K562 (cell line): ENCODE results near the gene KLF13. TPM values are rescaled to one million over a fixed set of nuclear protein-coding genes. Genes with fewer than 3 reads are reported as not detected.
A peak's percentile ranks its signal among the peaks of the same experiment; 100 is the strongest.

Experiments
- ATAC-seq: fragments of 200-7000 bp; cut with Tn5 transposase; 3 replicates; pipeline ENCODE4 v1.9.1; 2020; ENCODE audit warnings: moderate library complexity
- BruUV-seq: library from RNA; stranded (reverse); fragments of 400-500 nt; replicated peaks from 2 replicates; lab custom pipeline; 2021; lab: Mats Ljungman, UMichigan
- CTCF ChIA-PET: fragments of 300-600 bp; formaldehyde crosslinking; extraction: SDS; loops from one replicate; lab custom pipeline; 2021; ENCODE audit warnings: low intra/inter-chr PET ratio; lab: Yijun Ruan, JAX
- POLR2A ChIA-PET: fragments of 300-600, 350-650 bp; sonication (Branson Sonifier 250); formaldehyde crosslinking; extraction: SDS; loops from one replicate; lab custom pipeline; 2021; ENCODE audit warnings: antibody characterized with exemption, inconsistent platforms; lab: Yijun Ruan, JAX
- DNase-seq, 4 experiments: peaks; one replicate each; pipeline versions ENCODE4 v3.0.0 to v3.0.0-alpha.2; 2011 to 2018; ENCODE audit warnings: low spot score in 3 of 4, mixed read lengths in 3 of 4; ENCODE audit errors: extremely low read depth in 1 of 4
- FAIRE-seq: peaks from 2 replicates; lab custom pipeline; 2011; peaks lifted over from hg19 to GRCh38; lab: Jason Lieb, UNC
- H2AFZ ChIP-seq: 2 replicates; pipeline ENCODE4 v1.6.0; 2011; ENCODE audit warnings: low read depth, low read length, control low read depth, inconsistent platforms
- H3K27ac ChIP-seq: fragments of 200-600 bp; 3 replicates; pipeline ENCODE4 v1.8.0; 2011; ENCODE audit warnings: low read depth, mild to moderate bottlenecking, control low read depth, inconsistent platforms, low read length, moderate library complexity, mixed read lengths; ENCODE audit errors: extremely low read depth
- H3K27me3 ChIP-seq, 2 experiments: fragments of 300-600 bp in 1 of 2; 2 replicates in 1 of 2; 3 replicates in 1 of 2; pipeline versions ENCODE4 v1.6.0 to v1.8.0; 2011; ENCODE audit warnings: inconsistent platforms in 2 of 2, low read length in 2 of 2, mild to moderate bottlenecking in 1 of 2, mixed read lengths in 1 of 2, moderate library complexity in 1 of 2; ENCODE audit not compliant: control insufficient read depth in 2 of 2, insufficient read depth in 2 of 2
- H3K36me3 ChIP-seq: fragments of 300-600 bp; 3 replicates; pipeline ENCODE4 v1.8.0; 2011; ENCODE audit warnings: mild to moderate bottlenecking, low read length, inconsistent platforms; ENCODE audit not compliant: control insufficient read depth, insufficient read depth
- H3K4me1 ChIP-seq, 2 experiments: fragments of 200-600 bp in 1 of 2; replicated peaks in 1 of 2; 2 replicates in 1 of 2; 3 replicates in 1 of 2; pipeline versions ENCODE4 v1.5.1 to v1.8.0; 2011; ENCODE audit warnings: inconsistent platforms in 2 of 2, low read length in 2 of 2, mild to moderate bottlenecking in 1 of 2, mixed read lengths in 1 of 2, moderate library complexity in 1 of 2; ENCODE audit not compliant: control insufficient read depth in 2 of 2, insufficient read depth in 2 of 2
- H3K4me2 ChIP-seq: 2 replicates; pipeline ENCODE4 v1.6.1; 2011; ENCODE audit warnings: low read length, control low read depth, inconsistent platforms, mixed read lengths; ENCODE audit not compliant: insufficient read depth
- H3K4me3 ChIP-seq: fragments of 200-600 bp; sonication (generic), shearing (Covaris generic); 2 replicates; pipeline ENCODE4 v1.5.1; 2016; ENCODE audit warnings: control low read depth, inconsistent platforms
- H3K79me2 ChIP-seq: fragments of 200-600 bp; 3 replicates; pipeline ENCODE4 v1.8.0; 2011; ENCODE audit warnings: low read length, inconsistent platforms; ENCODE audit not compliant: control insufficient read depth, insufficient read depth
- H3K9ac ChIP-seq, 2 experiments: 2 replicates each; pipeline versions ENCODE4 v1.6.0 to v1.6.1; 2011; ENCODE audit warnings: low read depth in 2 of 2, low read length in 2 of 2, control low read depth in 1 of 2, inconsistent platforms in 1 of 2, mild to moderate bottlenecking in 1 of 2, mixed read lengths in 1 of 2; ENCODE audit not compliant: insufficient read depth in 1 of 2
- H3K9me1 ChIP-seq: one replicate; pipeline ENCODE4 v1.6.0; 2011; ENCODE audit warnings: inconsistent platforms, mild to moderate bottlenecking, low read length, moderate library complexity; ENCODE audit not compliant: control insufficient read depth, insufficient read depth
- H3K9me3 ChIP-seq: replicated peaks from 2 replicates; pipeline ENCODE4 v1.5.1; 2011; ENCODE audit warnings: low read depth, low read length, inconsistent platforms; ENCODE audit not compliant: control insufficient read depth, insufficient read depth
- H4K20me1 ChIP-seq: replicated peaks from 2 replicates; pipeline ENCODE4 v1.6.1; 2011; ENCODE audit warnings: low read length, inconsistent platforms, mixed read lengths; ENCODE audit not compliant: control insufficient read depth, insufficient read depth
- GTF2A2 ChIP-seq: IDR thresholded peaks from 2 replicates; pipeline ENCODE4 v1.6.1; 2016; ENCODE audit warnings: mild to moderate bottlenecking, missing genetic modification characterization, missing compliant biosample characterization
- IFI16 ChIP-seq: fragments of 250-450 bp; sonication (Bioruptor Pico); IDR thresholded peaks from 2 replicates; pipeline ENCODE4 v2.1.2; 2022; ENCODE audit warnings: mild to moderate bottlenecking, inconsistent platforms
- MECOM ChIP-seq: fragments of 250-450 bp; sonication (Bioruptor Pico); IDR thresholded peaks from 2 replicates; pipeline ENCODE4 v1.8.0; 2022; ENCODE audit warnings: inconsistent platforms
- MLLT1 ChIP-seq, 2 experiments: fragments of 450-650 bp; IDR thresholded peaks; 2 replicates each; pipeline ENCODE4 v1.6.1; 2016
- RBM39 ChIP-seq: fragments of 200-400 bp; formaldehyde crosslinking; optimal IDR thresholded peaks from 2 replicates; pipeline ENCODE3; 2018; ENCODE audit warnings: low read depth, low read length
- STAG1 ChIP-seq: sonication (generic); formaldehyde crosslinking; IDR thresholded peaks from 2 replicates; pipeline ENCODE4 v1.5.0; 2020; ENCODE audit warnings: missing genetic modification reagents, borderline replicate concordance
- YBX1 ChIP-seq: fragments of 450-650 bp; IDR thresholded peaks from 2 replicates; pipeline ENCODE4 v1.7.1; 2016; ENCODE audit warnings: mild to moderate bottlenecking
- ZKSCAN1 ChIP-seq: fragments of 150-350 bp; IDR thresholded peaks from 2 replicates; pipeline ENCODE4 v1.6.1; 2016; ENCODE audit warnings: low read depth, low read length
- ZNF3 ChIP-seq: fragments of 250-450 bp; sonication (Bioruptor Pico); IDR thresholded peaks from 2 replicates; pipeline ENCODE4 v1.5.0; 2021; ENCODE audit warnings: mild to moderate bottlenecking, moderate library complexity
- ZNF668 ChIP-seq: fragments of 250-450 bp; sonication (Bioruptor Pico); IDR thresholded peaks from 2 replicates; pipeline ENCODE4 v1.8.0; 2022; ENCODE audit warnings: mild to moderate bottlenecking, inconsistent platforms
- WGBS: fragments of 100-300 bp; shearing (Covaris generic); methylation state at CpG from one replicate; pipeline ENCODE4 v1.1.6; 2016; ENCODE audit warnings: low coverage, mixed read lengths; ENCODE audit not compliant: insufficient coverage; ENCODE audit errors: missing lambda C conversion rate; 5-methylcytosine and 5-hydroxymethylcytosine counted together
- in situ Hi-C: fragments of 300-500 bp; cut with MboI; formaldehyde crosslinking; loops from 4 replicates; pipeline ENCODE4 v1.15.0; 2018; ENCODE audit warnings: inconsistent platforms, mixed read lengths
- intact Hi-C: fragments of 100-400 bp; cut with micrococcal nuclease; formaldehyde crosslinking; loops from 2 replicates; pipeline ENCODE4 v1.14.2; 2022
- polyA plus RNA-seq, 8 experiments: library from polyadenylated mRNA; depleted of rRNA in 4 of 8; stranded (reverse) in 5 of 8; unstranded in 3 of 8; fragments of >200 nt; fragmentation: Nextera tagmentation in 2 of 8; fragmentation: Illumina TruSeq in 1 of 8; extraction: Ambion mirVana in 2 of 8; extraction: Trizol in 1 of 8; gene quantifications; 2 replicates each; pipeline versions ENCODE4 v1.2.1 to v1.2.3, GENCODE V29; 2011 to 2014; ENCODE audit warnings: inconsistent platforms in 1 of 8, missing spikeins in 1 of 8
- total RNA-seq, 7 experiments: library from RNA; depleted of rRNA in 6 of 7; stranded (reverse); fragments of >200 nt in 6 of 7; fragmentation: Illumina TruSeq in 2 of 7; extraction: Trizol in 2 of 7; gene quantifications; 2 replicates each; pipeline versions ENCODE4 v1.2.1 to v1.2.3, GENCODE V29; 2011 to 2021; ENCODE audit warnings: low replicate concordance in 1 of 7
- TF ChIP-seq, protein P1 (sequence below): fragments of 450-650 bp; IDR thresholded peaks from 2 replicates; pipeline ENCODE4 v1.6.1; 2018; ENCODE audit warnings: mild to moderate bottlenecking, low read depth; ENCODE audit not compliant: partially characterized antibody

Gene KLF13
- total and polyA plus RNA-seq, 9 of the 15 experiments (the other 6 are each of a cell fraction or from before 2014, with no cell fraction given), result 1.8 to 10.5 (median 4.8) TPM

DNA sequence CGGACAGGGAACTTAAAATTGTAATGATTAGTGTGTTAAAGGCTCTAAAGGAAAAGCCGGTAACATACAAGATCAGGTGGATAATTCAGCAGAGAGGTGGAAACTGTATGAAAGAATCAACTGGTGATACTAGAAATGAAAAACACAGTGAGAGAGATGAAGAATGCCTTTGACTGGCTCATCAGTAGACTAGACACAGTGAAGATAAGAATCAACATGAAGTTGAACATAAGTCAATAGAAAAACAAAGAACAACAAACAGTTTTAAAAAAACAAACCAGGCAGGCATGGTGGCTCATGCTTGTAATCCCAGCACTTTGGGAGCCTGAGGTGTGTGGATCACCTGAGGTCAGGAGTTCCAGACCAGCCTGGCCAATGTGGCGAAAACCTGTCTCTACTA, 82.1 kb downstream of the KLF13 start:
- TF ChIP-seq, protein P1, sequence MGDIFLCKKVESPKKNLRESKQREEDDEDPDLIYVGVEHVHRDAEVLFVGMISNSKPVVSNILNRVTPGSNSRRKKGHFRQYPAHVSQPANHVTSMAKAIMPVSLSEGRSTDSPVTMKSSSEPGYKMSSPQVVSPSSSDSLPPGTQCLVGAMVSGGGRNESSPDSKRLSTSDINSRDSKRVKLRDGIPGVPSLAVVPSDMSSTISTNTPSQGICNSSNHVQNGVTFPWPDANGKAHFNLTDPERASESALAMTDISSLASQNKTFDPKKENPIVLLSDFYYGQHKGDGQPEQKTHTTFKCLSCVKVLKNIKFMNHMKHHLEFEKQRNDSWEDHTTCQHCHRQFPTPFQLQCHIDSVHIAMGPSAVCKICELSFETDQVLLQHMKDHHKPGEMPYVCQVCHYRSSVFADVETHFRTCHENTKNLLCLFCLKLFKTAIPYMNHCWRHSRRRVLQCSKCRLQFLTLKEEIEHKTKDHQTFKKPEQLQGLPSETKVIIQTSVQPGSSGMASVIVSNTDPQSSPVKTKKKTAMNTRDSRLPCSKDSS, result peak; percentile 54
- TF ChIP-seq RBM39, result no peak
- no peak for TF ChIP-seq ZKSCAN1
- TF ChIP-seq ZNF668 (CRISPR knock-in tag), result no peak
- Histone ChIP-seq H3K9ac (no peak overlapping the region), H3K36me3 (no peaks in the 10 kb centered on the region), H3K9me3 (no peaks in the 10 kb centered on the region; the same call in 1 of the 2 replicates), H3K79me2 (no peaks in the 10 kb centered on the region), H3K4me3 (no peak overlapping the region), H3K27ac (no peak overlapping the region), H2AFZ (no peak overlapping the region), H3K27me3 (peaks cover 5 to 10% of the 10 kb centered on the region in 2 experiments; a peak in 3 of 5 replicates), H3K4me2 (no peak overlapping the region), H3K9me1 (no peaks in the 10 kb centered on the region), H4K20me1 (no peaks in the 10 kb centered on the region), H3K4me1 (no peaks in the 10 kb centered on the region)
- ChIA-PET POLR2A (no interaction called here), CTCF (no interaction called here)
- no peak for FAIRE-seq
- 3% methylated on average over 3 of the region's 3 CpGs for WGBS
- in situ Hi-C loops, result no loop called here
- DNase-seq, result no peak
- intact Hi-C loops, result no loop called here
- BruUV-seq, result no TSS peak
- ATAC-seq, result no peak

DNA sequence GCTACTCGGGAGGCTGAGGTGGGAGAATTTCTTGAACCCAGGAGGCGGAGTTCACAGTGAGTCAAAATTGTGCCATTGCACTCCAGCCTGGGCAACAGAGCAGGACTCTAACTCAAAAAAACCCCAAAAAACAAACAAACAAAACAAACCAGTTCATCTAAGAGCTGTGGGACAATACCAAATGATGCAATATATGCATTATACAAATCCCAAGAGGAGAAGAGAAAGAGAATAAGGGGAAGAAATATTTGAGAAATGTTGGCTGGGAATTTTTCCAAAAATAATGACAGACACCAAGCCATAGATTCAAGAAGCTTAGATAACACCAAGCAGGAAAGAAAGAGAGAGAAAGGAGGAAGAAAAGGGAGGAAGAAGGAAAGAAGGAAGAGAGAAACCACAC, 82.5 kb downstream of the KLF13 start:
- Histone ChIP-seq H3K79me2 (no peaks in the 10 kb centered on the region), H3K4me2 (no peak overlapping the region), H2AFZ (no peak overlapping the region), H3K36me3 (no peaks in the 10 kb centered on the region), H3K9me1 (no peaks in the 10 kb centered on the region), H3K4me3 (no peak overlapping the region), H3K9ac (no peak overlapping the region), H3K27ac (no peak overlapping the region), H3K27me3 (peaks cover 3 to 6% of the 10 kb centered on the region in 2 experiments; a peak in 3 of 5 replicates), H4K20me1 (no peaks in the 10 kb centered on the region), H3K4me1 (no peaks in the 10 kb centered on the region), H3K9me3 (no peaks in the 10 kb centered on the region; the same call in 1 of the 2 replicates)
- ChIA-PET CTCF (no interaction called here), POLR2A (no interaction called here)
- ATAC-seq (no peak), FAIRE-seq (no peak), DNase-seq (no peak)
- no TSS peak for BruUV-seq
- intact Hi-C loops, result no loop called here
- 0% methylated on average over 2 of the region's 2 CpGs for WGBS
- in situ Hi-C loops, result no loop called here
- TF ChIP-seq GTF2A2 (tag) (no peak), MECOM (CRISPR knock-in tag) (no peak), YBX1 (no peak), ZNF3 (CRISPR knock-in tag) (no peak), STAG1 (no peak), MLLT1 (IDR thresholded peaks at IDR 0.05) (no peak), IFI16 (CRISPR knock-in tag) (no peak)
